Liver (tissue), 3 donors: Measurements from ENCODE around the gene SLC25A6.

Experiments
- FOXA1 ChIP-seq: IDR thresholded peaks from 2 replicates; pipeline ENCODE4 v1.6.1; 2016; ENCODE audit warnings: antibody characterized with exemption
- GABPA ChIP-seq, 2 donors: IDR thresholded peaks in 1 of 2; conservative IDR thresholded peaks in 1 of 2; 2 replicates each; pipeline ENCODE4 v1.6.1; 2016; ENCODE audit warnings: antibody characterized with exemption in 2 of 2, mild to moderate bottlenecking in 1 of 2, moderate library complexity in 1 of 2
- JUND ChIP-seq, 2 donors: IDR thresholded peaks; 2 replicates each; pipeline ENCODE4 v1.6.1; 2016; ENCODE audit warnings: antibody characterized with exemption in 2 of 2
- RAD21 ChIP-seq, 2 donors: IDR thresholded peaks; 2 replicates each; pipeline ENCODE4 v1.6.1; 2016; ENCODE audit warnings: antibody characterized with exemption in 2 of 2, mild to moderate bottlenecking in 2 of 2
- SP1 ChIP-seq: IDR thresholded peaks from 2 replicates; pipeline ENCODE4 v1.6.1; 2018; ENCODE audit warnings: antibody characterized with exemption, mild to moderate bottlenecking
- TAF1 ChIP-seq: conservative IDR thresholded peaks from 2 replicates; pipeline ENCODE4 v1.6.1; 2016; ENCODE audit warnings: antibody characterized with exemption, mild to moderate bottlenecking
- YY1 ChIP-seq: IDR thresholded peaks from 2 replicates; pipeline ENCODE4 v1.6.1; 2016; ENCODE audit warnings: antibody characterized with exemption, mild to moderate bottlenecking
- TF ChIP-seq, protein P1 (sequence below): fragments of 150-350 bp; IDR thresholded peaks from 2 replicates; pipeline ENCODE4 v1.5.1; 2017; ENCODE audit warnings: improper control_type of control experiment, low read depth, low read length; ENCODE audit not compliant: missing input control
- TF ChIP-seq, protein P2 (sequence below): IDR thresholded peaks from 2 replicates; pipeline ENCODE4 v1.6.1; 2016; ENCODE audit warnings: antibody characterized with exemption
- TF ChIP-seq, protein P3 (sequence below): IDR thresholded peaks from 2 replicates; pipeline ENCODE4 v1.6.1; 2016; ENCODE audit warnings: antibody characterized with exemption, mild to moderate bottlenecking
- donor health status: healthy.
- donor health status: healthy.

DNA sequence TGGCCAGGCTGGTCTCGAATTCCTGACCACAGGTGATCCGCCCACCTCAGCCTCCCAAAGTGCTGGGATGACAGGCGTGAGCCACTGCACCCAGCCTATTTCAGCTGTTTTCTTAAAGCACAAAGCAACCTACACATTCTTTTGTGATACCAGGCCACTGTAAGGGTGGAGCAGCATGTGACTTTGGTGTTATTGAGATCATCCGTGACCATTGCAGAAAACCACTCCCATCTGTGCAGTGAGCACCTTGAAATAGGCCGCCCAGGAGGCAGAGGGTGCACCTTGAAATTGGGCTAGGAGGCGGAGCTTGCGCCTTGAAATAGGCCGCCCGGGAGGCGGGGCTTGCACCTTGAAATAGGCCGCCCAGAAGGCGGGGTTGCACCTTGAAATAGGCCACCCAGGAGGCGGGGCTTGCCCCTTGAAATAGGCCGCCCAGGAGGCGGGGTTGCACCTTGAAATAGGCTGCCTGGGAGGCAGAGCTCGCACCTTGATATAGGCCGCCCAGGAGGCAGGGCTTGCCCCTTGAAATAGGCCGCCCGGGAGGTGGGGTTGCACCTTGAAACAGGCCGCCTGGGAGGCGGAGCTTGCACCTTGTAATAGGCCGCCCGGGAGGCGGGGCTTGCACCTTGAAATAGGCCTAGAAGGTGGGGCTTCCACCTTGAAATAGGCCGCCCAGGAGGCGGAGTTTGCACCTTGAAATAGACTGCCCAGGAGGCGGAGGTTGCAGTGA, 9.0 kb upstream of the SLC25A6 start:
- TF ChIP-seq, protein P1, sequence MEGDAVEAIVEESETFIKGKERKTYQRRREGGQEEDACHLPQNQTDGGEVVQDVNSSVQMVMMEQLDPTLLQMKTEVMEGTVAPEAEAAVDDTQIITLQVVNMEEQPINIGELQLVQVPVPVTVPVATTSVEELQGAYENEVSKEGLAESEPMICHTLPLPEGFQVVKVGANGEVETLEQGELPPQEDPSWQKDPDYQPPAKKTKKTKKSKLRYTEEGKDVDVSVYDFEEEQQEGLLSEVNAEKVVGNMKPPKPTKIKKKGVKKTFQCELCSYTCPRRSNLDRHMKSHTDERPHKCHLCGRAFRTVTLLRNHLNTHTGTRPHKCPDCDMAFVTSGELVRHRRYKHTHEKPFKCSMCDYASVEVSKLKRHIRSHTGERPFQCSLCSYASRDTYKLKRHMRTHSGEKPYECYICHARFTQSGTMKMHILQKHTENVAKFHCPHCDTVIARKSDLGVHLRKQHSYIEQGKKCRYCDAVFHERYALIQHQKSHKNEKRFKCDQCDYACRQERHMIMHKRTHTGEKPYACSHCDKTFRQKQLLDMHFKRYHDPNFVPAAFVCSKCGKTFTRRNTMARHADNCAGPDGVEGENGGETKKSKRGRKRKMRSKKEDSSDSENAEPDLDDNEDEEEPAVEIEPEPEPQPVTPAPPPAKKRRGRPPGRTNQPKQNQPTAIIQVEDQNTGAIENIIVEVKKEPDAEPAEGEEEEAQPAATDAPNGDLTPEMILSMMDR = no peak
- TF ChIP-seq FOXA1 = no peak
- TF ChIP-seq, protein P2, sequence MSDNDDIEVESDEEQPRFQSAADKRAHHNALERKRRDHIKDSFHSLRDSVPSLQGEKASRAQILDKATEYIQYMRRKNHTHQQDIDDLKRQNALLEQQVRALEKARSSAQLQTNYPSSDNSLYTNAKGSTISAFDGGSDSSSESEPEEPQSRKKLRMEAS = no peak
- no peak for TF ChIP-seq SP1
- TF ChIP-seq YY1 = no peak
- TF ChIP-seq RAD21 (IDR thresholded peaks at IDR 0.05) = no peak
- TF ChIP-seq, protein P3, sequence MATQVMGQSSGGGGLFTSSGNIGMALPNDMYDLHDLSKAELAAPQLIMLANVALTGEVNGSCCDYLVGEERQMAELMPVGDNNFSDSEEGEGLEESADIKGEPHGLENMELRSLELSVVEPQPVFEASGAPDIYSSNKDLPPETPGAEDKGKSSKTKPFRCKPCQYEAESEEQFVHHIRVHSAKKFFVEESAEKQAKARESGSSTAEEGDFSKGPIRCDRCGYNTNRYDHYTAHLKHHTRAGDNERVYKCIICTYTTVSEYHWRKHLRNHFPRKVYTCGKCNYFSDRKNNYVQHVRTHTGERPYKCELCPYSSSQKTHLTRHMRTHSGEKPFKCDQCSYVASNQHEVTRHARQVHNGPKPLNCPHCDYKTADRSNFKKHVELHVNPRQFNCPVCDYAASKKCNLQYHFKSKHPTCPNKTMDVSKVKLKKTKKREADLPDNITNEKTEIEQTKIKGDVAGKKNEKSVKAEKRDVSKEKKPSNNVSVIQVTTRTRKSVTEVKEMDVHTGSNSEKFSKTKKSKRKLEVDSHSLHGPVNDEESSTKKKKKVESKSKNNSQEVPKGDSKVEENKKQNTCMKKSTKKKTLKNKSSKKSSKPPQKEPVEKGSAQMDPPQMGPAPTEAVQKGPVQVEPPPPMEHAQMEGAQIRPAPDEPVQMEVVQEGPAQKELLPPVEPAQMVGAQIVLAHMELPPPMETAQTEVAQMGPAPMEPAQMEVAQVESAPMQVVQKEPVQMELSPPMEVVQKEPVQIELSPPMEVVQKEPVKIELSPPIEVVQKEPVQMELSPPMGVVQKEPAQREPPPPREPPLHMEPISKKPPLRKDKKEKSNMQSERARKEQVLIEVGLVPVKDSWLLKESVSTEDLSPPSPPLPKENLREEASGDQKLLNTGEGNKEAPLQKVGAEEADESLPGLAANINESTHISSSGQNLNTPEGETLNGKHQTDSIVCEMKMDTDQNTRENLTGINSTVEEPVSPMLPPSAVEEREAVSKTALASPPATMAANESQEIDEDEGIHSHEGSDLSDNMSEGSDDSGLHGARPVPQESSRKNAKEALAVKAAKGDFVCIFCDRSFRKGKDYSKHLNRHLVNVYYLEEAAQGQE = no peak
- no peak for TF ChIP-seq GABPA (IDR thresholded peaks at IDR 0.05 in 1 of 2, conservative IDR thresholded peaks at IDR 0.05 in 1 of 2)
- no peak for TF ChIP-seq TAF1
- no peak for TF ChIP-seq JUND (IDR thresholded peaks at IDR 0.05)
